Ishikawa (cell line): Measurements from ENCODE around the gene GRM5.

Experiments used
- CEBPB ChIP-seq: IDR thresholded peaks from 2 replicates; pipeline ENCODE4 v1.6.1; 2012
- CREB1 ChIP-seq: IDR thresholded peaks from 2 replicates; pipeline ENCODE4 v1.6.1; 2012; ENCODE audit warnings: low read depth
- EGR1 ChIP-seq: IDR thresholded peaks from 2 replicates; pipeline ENCODE4 v1.6.1; 2012
- EP300 ChIP-seq: IDR thresholded peaks from 2 replicates; pipeline ENCODE4 v1.6.1; 2012; ENCODE audit warnings: borderline replicate concordance
- FOXM1 ChIP-seq: IDR thresholded peaks from 2 replicates; pipeline ENCODE4 v1.6.1; 2012; ENCODE audit warnings: low read depth, borderline replicate concordance
- MAX ChIP-seq: IDR thresholded peaks from 2 replicates; pipeline ENCODE4 v1.6.1; 2012
- NFIC ChIP-seq: IDR thresholded peaks from 2 replicates; pipeline ENCODE4 v1.6.1; 2012
- RAD21 ChIP-seq: IDR thresholded peaks from 2 replicates; pipeline ENCODE4 v1.6.1; 2012; ENCODE audit warnings: low read depth
- REST ChIP-seq: IDR thresholded peaks from 2 replicates; pipeline ENCODE4 v1.6.1; 2012; ENCODE audit warnings: low read depth, mild to moderate bottlenecking
- TAF1 ChIP-seq: IDR thresholded peaks from 2 replicates; pipeline ENCODE4 v1.6.1; 2012; ENCODE audit warnings: low read depth, mild to moderate bottlenecking
- TCF12 ChIP-seq: IDR thresholded peaks from 2 replicates; pipeline ENCODE4 v1.6.1; 2012; ENCODE audit warnings: low read depth
- TEAD4 ChIP-seq: IDR thresholded peaks from 2 replicates; pipeline ENCODE4 v1.6.1; 2012
- USF1 ChIP-seq: IDR thresholded peaks from 2 replicates; pipeline ENCODE4 v1.6.1; 2012
- YY1 ChIP-seq: IDR thresholded peaks from 2 replicates; pipeline ENCODE4 v1.6.1; 2012; ENCODE audit warnings: low read depth
- ZBTB7A ChIP-seq: IDR thresholded peaks from 2 replicates; pipeline ENCODE4 v1.6.1; 2012; ENCODE audit warnings: low read depth

The GRM5 gene

GRCh38 chr11:88629496-88629895 is 436.3 kb downstream of the GRM5 start:
- no peak for TF ChIP-seq YY1
- no peak for TF ChIP-seq EP300
- no peak for TF ChIP-seq EGR1
- no peak for TF ChIP-seq NFIC
- no peak for TF ChIP-seq TAF1
- TF ChIP-seq CEBPB: no peak
- no peak for TF ChIP-seq TEAD4
- no peak for TF ChIP-seq RAD21
- no peak for TF ChIP-seq MAX
- no peak for TF ChIP-seq USF1
- no peak for TF ChIP-seq CREB1
- no peak for TF ChIP-seq ZBTB7A
- TF ChIP-seq REST: no peak
- TF ChIP-seq FOXM1: no peak
- no peak for TF ChIP-seq TCF12

- TF ChIP-seq YY1 (no peak), REST (no peak), CREB1 (no peak), TCF12 (no peak), CEBPB (no peak), MAX (no peak), FOXM1 (no peak), EP300 (no peak), USF1 (no peak), NFIC (no peak), ZBTB7A (no peak), RAD21 (no peak), EGR1 (no peak), TEAD4 (no peak), TAF1 (no peak)
These were observed 439.6 kb downstream of the GRM5 start for GRCh38 chr11:88626216-88626615.

- no peak for TF ChIP-seq CREB1
- TF ChIP-seq CEBPB: no peak
- no peak for TF ChIP-seq RAD21
- no peak for TF ChIP-seq EP300
- TF ChIP-seq EGR1: no peak
- TF ChIP-seq ZBTB7A: no peak
- no peak for TF ChIP-seq TEAD4
- no peak for TF ChIP-seq YY1
- no peak for TF ChIP-seq TAF1
- TF ChIP-seq REST: no peak
These were observed 442.3 kb downstream of the GRM5 start for GRCh38 chr11:88623531-88623930.

GRCh38 chr11:88620568-88621130 is 445.1 kb downstream of the GRM5 start:
- no peak for TF ChIP-seq EGR1
